PC-3 (cell line): Measurements from ENCODE around the gene SIPA1. TPM values are rescaled to one million over a fixed set of nuclear protein-coding genes. Genes with fewer than 3 reads are reported as not detected.

ENCODE experiments used
- ATAC-seq: fragments of 200-7000 bp; cut with Tn5 transposase; 2 replicates; pipeline ENCODE4 v1.9.1; 2020; ENCODE audit warnings: mild to moderate bottlenecking, moderate library complexity
- BruUV-seq: library from RNA; stranded (reverse); fragments of 400-500 nt; replicated peaks from 2 replicates; lab custom pipeline; 2021; lab: Mats Ljungman, UMichigan
- CTCF ChIA-PET: fragments of 300-600 bp; sonication (Branson Sonifier 250); formaldehyde crosslinking; loops from one replicate; lab custom pipeline; 2022; ENCODE audit warnings: antibody characterized with exemption; lab: Charles Lee
- POLR2A ChIA-PET: fragments of 300-600 bp; sonication (Branson Sonifier 250); formaldehyde crosslinking; loops from one replicate; lab custom pipeline; 2022; ENCODE audit warnings: antibody characterized with exemption; ENCODE audit not compliant: unreplicated experiment; lab: Charles Lee
- DNase-seq: peaks from one replicate; pipeline ENCODE4 v3.0.0-alpha.2; 2015
- H2AFZ ChIP-seq: fragments of 300-600 bp; sonication (generic); 2 replicates; pipeline ENCODE4 v1.6.0; 2016; ENCODE audit warnings: antibody characterized with exemption, low read length
- H3F3A ChIP-seq: fragments of 300-600 bp; sonication (generic); one replicate; pipeline ENCODE4 v1.6.0; 2017; ENCODE audit warnings: antibody characterized with exemption, low read length, control low read depth, mild to moderate bottlenecking; ENCODE audit not compliant: unreplicated experiment
- H3K27ac ChIP-seq: fragments of 300-600 bp; sonication (generic); 2 replicates; pipeline ENCODE4 v1.5.1; 2016; ENCODE audit warnings: mild to moderate bottlenecking, low read length
- H3K27me3 ChIP-seq: fragments of 300-600 bp; sonication (generic); 2 replicates; pipeline ENCODE4 v1.6.1; 2016; ENCODE audit warnings: low read length, mixed read lengths
- H3K36me3 ChIP-seq: fragments of 300-600 bp; sonication (generic); 2 replicates; pipeline ENCODE4 v1.6.1; 2016; ENCODE audit warnings: low read depth, mixed run types, low read length, mixed read lengths
- H3K4me1 ChIP-seq: fragments of 300-600 bp; sonication (generic); 2 replicates; pipeline ENCODE4 v1.5.1; 2016; ENCODE audit warnings: low read length; ENCODE audit not compliant: insufficient read depth
- H3K4me2 ChIP-seq: fragments of 300-600 bp; sonication (generic); 2 replicates; pipeline ENCODE4 v1.6.0; 2016; ENCODE audit warnings: low read length
- H3K4me3 ChIP-seq: fragments of 300-600 bp; sonication (generic); 2 replicates; pipeline ENCODE4 v1.5.1; 2016; ENCODE audit warnings: mild to moderate bottlenecking, low read length, mixed read lengths
- H3K79me2 ChIP-seq: fragments of 300-600 bp; sonication (generic); 2 replicates; pipeline ENCODE4 v1.6.1; 2017; ENCODE audit warnings: low read length, mixed read lengths
- H3K9ac ChIP-seq: fragments of 300-600 bp; sonication (generic); 2 replicates; pipeline ENCODE4 v1.6.0; 2016; ENCODE audit warnings: mild to moderate bottlenecking, low read length
- H3K9me2 ChIP-seq: fragments of 300-600 bp; sonication (generic); replicated peaks from 2 replicates; pipeline ENCODE4 v1.6.1; 2016; ENCODE audit warnings: mixed run types, low read length, mixed read lengths
- H3K9me3 ChIP-seq: fragments of 300-600 bp; sonication (generic); 2 replicates; pipeline ENCODE4 v1.6.1; 2016; ENCODE audit warnings: low read length, mixed read lengths
- H4K20me1 ChIP-seq: fragments of 300-600 bp; sonication (generic); 2 replicates; pipeline ENCODE4 v1.6.1; 2016; ENCODE audit warnings: low read length, mixed read lengths
- EZH2 ChIP-seq: fragments of 300-600 bp; sonication (generic); IDR thresholded peaks from one replicate; pipeline ENCODE4 v1.6.1; 2017; ENCODE audit warnings: antibody characterized with exemption, mild to moderate bottlenecking, low read length; ENCODE audit not compliant: unreplicated experiment
- EZH2phosphoT487 ChIP-seq: fragments of 300-600 bp; sonication (generic); IDR thresholded peaks from 2 replicates; pipeline ENCODE4 v1.6.1; 2018; ENCODE audit warnings: mild to moderate bottlenecking, antibody characterized with exemption, low read length, borderline replicate concordance
- intact Hi-C: fragments of 100-400 bp; cut with micrococcal nuclease; formaldehyde crosslinking; loops from 2 replicates; pipeline ENCODE4 v1.9.0; 2023
- total RNA-seq: library from RNA; depleted of rRNA; stranded (reverse); fragments of >200 nt; gene quantifications from 2 replicates; pipeline ENCODE4 v1.2.3, GENCODE V29; 2014
- TF ChIP-seq, protein P1 (sequence below): fragments of 300-600 bp; sonication (generic); conservative IDR thresholded peaks from 2 replicates; pipeline ENCODE4 v1.5.1; 2017; ENCODE audit warnings: antibody characterized with exemption, low read depth, mild to moderate bottlenecking, low read length

The SIPA1 gene
- total RNA-seq, 1 experiment from 2014 or later = 113 TPM

DNA sequence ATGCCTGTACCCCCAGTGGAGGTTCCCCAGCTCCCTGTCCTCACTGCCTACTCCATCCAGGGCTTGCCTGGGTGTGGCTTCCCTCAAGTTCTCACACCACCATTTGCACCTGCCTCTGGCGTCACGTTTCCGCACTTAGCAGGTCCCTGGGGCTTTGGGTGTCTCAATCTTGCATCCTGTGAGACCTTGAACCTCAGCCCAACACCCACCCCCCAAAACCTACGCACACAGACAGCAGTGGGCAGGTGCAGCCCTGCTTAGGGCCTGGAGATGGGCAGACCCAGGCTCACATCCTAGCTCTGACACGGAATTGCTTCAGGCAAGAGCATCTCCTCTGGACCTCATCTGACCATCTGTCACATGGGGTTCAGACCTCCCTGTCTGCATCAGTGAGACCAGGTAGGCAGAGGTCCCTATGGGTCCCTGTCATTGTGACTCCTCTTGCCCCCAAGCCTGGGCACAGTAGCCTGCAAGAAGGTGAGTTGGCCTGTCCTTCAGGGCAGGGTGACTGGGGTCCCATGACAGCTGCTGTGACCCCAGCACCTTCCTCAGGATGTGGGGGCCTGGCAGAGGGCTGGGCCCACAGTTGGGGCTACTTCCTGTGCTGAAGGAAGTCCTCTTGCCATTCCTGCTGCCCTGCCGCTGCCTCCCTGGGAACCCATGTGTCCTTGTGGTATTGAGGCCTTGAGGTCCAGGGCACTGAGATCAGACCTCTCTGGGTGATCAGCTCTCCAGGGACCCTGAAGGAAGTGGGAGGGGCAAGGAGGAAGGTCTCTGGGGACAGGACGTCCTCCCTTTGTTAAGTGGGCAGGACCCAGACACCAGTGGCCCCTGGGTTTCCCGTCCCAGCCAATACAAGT lies 2.0 kb downstream of the SIPA1 start:
- ATAC-seq (no peak), DNase-seq (no peak)
- Histone ChIP-seq H3K36me3 (peaks cover 22% of the 10 kb centered on the region), H3K79me2 (no peaks in the 10 kb centered on the region), H3K27ac (no peak overlapping the region), H3K4me2 (no peak overlapping the region), H3K4me1 (peaks cover 7% of the 10 kb centered on the region), H3K9me3 (no peaks in the 10 kb centered on the region), H3K9me2 (no peaks in the 10 kb centered on the region), H2AFZ (no peak overlapping the region), H4K20me1 (no peaks in the 10 kb centered on the region), H3K9ac (no peak overlapping the region), H3K27me3 (no peaks in the 10 kb centered on the region), H3F3A (peaks cover 7% of the 10 kb centered on the region), H3K4me3 (no peak overlapping the region)
- intact Hi-C loops = no loop called here
- TF ChIP-seq EZH2 = no peak
- TF ChIP-seq, protein P1, sequence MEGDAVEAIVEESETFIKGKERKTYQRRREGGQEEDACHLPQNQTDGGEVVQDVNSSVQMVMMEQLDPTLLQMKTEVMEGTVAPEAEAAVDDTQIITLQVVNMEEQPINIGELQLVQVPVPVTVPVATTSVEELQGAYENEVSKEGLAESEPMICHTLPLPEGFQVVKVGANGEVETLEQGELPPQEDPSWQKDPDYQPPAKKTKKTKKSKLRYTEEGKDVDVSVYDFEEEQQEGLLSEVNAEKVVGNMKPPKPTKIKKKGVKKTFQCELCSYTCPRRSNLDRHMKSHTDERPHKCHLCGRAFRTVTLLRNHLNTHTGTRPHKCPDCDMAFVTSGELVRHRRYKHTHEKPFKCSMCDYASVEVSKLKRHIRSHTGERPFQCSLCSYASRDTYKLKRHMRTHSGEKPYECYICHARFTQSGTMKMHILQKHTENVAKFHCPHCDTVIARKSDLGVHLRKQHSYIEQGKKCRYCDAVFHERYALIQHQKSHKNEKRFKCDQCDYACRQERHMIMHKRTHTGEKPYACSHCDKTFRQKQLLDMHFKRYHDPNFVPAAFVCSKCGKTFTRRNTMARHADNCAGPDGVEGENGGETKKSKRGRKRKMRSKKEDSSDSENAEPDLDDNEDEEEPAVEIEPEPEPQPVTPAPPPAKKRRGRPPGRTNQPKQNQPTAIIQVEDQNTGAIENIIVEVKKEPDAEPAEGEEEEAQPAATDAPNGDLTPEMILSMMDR = no peak
- no peak for TF ChIP-seq EZH2phosphoT487
- CTCF ChIA-PET = no interaction called here
- BruUV-seq = no TSS peak
- POLR2A ChIA-PET = no interaction called here

DNA sequence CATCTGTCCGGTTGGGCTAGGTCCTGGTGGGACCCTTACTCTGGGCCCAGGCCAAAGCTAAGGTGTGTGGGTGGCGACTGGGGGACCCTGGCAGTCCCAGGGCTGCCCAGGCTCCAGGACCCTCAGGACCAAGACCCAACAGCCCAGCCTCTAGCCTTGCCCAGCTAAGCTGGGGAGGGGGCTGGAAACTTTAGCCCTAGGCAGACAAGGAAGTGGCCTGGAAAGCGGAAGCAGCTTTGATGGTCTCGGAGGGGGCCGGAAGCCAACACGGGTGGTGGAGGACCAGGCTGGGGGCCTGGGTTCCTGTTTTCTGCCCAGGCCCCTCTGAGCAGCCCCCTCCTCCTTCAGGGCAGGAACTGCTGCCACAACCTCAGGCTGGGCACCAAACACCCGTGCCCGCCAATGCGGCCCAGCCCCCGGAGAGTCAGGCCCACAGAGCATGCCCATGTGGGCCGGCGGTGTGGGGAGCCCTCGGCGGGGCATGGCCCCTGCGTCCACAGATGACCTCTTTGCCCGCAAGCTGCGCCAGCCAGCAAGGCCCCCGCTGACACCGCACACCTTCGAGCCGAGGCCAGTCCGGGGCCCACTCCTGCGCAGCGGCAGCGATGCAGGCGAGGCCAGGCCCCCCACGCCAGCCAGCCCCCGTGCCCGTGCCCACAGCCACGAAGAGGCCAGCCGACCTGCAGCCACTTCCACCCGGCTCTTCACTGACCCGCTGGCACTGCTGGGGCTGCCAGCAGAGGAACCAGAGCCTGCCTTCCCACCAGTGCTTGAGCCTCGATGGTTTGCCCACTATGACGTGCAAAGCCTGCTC lies 2.8 kb downstream of the SIPA1 start:
- intact Hi-C loops = no loop called here
- no peaks in the 10 kb centered on the region for H3K9me2 ChIP-seq
- CTCF ChIA-PET = no interaction called here
- no peak for TF ChIP-seq EZH2
- no peak for TF ChIP-seq EZH2phosphoT487
- TF ChIP-seq, protein P1 = no peak
- ATAC-seq = no peak
- POLR2A ChIA-PET = no interaction called here
- H3F3A ChIP-seq = peaks cover 7% of the 10 kb centered on the region
- H3K27me3 ChIP-seq = no peaks in the 10 kb centered on the region
- H3K9ac ChIP-seq = no peak overlapping the region
- no peak overlapping the region for H3K27ac ChIP-seq
- H3K79me2 ChIP-seq = no peaks in the 10 kb centered on the region
- H3K9me3 ChIP-seq = no peaks in the 10 kb centered on the region
- no peak for DNase-seq
- H3K4me1 ChIP-seq = peaks cover 7% of the 10 kb centered on the region
- H2AFZ ChIP-seq = no peak overlapping the region
- H3K4me3 ChIP-seq = no peak overlapping the region
- H3K36me3 ChIP-seq = peaks cover 15% of the 10 kb centered on the region
- H4K20me1 ChIP-seq = no peaks in the 10 kb centered on the region
- BruUV-seq = no TSS peak
- H3K4me2 ChIP-seq = no peak overlapping the region
